ENCODE results near the gene C4orf50.

The C4orf50 gene

DNA sequence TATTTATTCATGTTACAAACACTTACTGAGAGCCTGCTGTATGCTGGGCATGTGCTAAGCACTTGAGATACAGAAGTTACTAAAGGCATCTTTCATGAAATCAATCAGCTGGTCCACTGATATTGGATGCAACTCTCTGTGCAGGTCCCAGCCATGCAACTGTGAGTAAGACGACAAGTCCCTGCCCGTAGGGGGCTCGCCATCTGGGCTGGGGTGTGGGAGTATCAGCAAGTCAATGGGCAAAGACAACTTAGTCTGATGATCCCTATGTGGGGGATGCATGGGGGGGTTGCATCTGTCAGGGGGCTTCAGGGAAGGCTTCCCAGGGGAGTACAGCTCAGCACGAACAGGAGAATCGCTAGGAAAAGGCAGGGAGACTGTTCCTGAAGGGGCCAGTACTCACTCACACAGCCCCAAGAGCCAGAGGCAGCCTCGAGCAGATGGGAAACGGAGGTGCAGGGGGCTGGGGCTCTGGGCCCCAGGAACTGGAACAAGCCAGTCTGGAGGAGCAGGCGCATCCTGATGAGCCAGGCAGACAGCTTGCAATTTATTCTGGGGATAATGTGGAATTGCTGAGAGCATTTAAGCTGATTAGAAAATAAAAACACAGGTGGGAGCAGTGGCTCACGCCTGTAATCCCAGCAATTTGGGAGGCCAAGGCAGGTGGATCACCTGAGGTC, 165.6 kb downstream of the C4orf50 start:
- no peak for DNase-seq
- Histone ChIP-seq H3K27me3 (replicated peaks) (no peaks in the 10 kb centered on the region), H3K36me3 (replicated peaks) (no peaks in the 10 kb centered on the region), H3K4me3 (ENCODE audit: low read depth, low read length) (no peak overlapping the region), H3K27ac (no peak overlapping the region)
- TF ChIP-seq, protein P1, sequence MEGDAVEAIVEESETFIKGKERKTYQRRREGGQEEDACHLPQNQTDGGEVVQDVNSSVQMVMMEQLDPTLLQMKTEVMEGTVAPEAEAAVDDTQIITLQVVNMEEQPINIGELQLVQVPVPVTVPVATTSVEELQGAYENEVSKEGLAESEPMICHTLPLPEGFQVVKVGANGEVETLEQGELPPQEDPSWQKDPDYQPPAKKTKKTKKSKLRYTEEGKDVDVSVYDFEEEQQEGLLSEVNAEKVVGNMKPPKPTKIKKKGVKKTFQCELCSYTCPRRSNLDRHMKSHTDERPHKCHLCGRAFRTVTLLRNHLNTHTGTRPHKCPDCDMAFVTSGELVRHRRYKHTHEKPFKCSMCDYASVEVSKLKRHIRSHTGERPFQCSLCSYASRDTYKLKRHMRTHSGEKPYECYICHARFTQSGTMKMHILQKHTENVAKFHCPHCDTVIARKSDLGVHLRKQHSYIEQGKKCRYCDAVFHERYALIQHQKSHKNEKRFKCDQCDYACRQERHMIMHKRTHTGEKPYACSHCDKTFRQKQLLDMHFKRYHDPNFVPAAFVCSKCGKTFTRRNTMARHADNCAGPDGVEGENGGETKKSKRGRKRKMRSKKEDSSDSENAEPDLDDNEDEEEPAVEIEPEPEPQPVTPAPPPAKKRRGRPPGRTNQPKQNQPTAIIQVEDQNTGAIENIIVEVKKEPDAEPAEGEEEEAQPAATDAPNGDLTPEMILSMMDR (IDR thresholded peaks at IDR 0.05; ENCODE audit: low read depth, low read length, missing control alignments), result no peak
- in situ Hi-C loops (cut with HindIII; ENCODE audit: low pct_ligation_motif_present, low sequenced_read_pairs), result no loop called here

DNA sequence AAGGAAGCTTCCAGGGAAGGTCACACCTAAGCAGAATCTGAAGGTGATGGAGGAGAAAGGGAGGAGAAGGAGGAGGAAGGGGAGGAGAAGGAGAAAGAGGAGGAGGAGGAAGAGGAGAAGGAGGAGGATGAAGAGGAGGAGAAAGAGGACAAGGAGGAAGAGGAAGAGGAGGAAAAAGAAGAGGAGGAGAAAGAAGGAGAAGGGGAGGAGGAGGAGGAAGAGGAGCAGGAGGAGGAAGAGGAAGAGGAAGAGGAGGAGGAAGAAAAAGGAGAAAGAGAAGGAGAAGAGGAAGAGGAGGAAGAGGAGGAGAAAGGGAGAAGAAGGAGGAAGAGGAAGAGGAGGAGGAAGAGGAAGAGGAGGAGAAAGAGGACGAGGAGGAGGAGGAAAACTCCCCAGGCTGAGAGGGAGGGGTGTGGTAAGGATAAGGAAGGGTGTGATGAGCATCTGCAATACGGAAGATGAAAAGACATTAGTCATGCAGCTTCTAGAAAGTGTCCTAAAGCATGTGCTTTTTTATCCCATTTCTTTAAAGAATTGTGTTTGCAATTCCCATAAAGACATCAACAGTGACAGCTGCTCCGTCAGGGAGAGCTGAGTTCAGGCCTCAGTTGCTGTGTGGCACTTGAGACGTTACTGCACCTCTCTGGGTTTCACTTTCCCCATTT, 166.5 kb downstream of the C4orf50 start:
- no peaks in the 10 kb centered on the region for H3K27me3 ChIP-seq (replicated peaks)
- H3K4me3 ChIP-seq (ENCODE audit: low read depth, low read length), result no peak overlapping the region
- no peaks in the 10 kb centered on the region for H3K36me3 ChIP-seq (replicated peaks)
- TF ChIP-seq, protein P1 (IDR thresholded peaks at IDR 0.05; ENCODE audit: low read depth, low read length, missing control alignments), result no peak
- in situ Hi-C loops (cut with HindIII; ENCODE audit: low pct_ligation_motif_present, low sequenced_read_pairs), result no loop called here
- no peak overlapping the region for H3K27ac ChIP-seq
- no peak for DNase-seq
